ENCODE results near the gene PIP5KL1. TPM values are rescaled to one million over a fixed set of nuclear protein-coding genes. Genes with fewer than 3 reads are reported as not detected.

The PIP5KL1 gene
- total and polyA plus RNA-seq, 2 of the 8 experiments (the other 6 are each of a cell fraction or from before 2014, with no cell fraction given), result 13.4 to 15.4 TPM

- TF ChIP-seq, protein P1, sequence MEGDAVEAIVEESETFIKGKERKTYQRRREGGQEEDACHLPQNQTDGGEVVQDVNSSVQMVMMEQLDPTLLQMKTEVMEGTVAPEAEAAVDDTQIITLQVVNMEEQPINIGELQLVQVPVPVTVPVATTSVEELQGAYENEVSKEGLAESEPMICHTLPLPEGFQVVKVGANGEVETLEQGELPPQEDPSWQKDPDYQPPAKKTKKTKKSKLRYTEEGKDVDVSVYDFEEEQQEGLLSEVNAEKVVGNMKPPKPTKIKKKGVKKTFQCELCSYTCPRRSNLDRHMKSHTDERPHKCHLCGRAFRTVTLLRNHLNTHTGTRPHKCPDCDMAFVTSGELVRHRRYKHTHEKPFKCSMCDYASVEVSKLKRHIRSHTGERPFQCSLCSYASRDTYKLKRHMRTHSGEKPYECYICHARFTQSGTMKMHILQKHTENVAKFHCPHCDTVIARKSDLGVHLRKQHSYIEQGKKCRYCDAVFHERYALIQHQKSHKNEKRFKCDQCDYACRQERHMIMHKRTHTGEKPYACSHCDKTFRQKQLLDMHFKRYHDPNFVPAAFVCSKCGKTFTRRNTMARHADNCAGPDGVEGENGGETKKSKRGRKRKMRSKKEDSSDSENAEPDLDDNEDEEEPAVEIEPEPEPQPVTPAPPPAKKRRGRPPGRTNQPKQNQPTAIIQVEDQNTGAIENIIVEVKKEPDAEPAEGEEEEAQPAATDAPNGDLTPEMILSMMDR (IDR thresholded peaks at IDR 0.05; ENCODE audit: control extremely low read depth in 1 of 3, insufficient read depth in 1 of 3, low read depth in 1 of 3, low read length in 3 of 3), result peak in 1 of 3 experiments; percentile 26; a peak in 1 of 4 replicates
Measured at GRCh38 chr9:127910613-127911205, 19.9 kb downstream of the PIP5KL1 start (continued).
